Measurements from ENCODE around the gene TP53I13.
"Not testable (repeated sequence)": the region's sequence is repeated elsewhere in the genome, so short reads cannot be mapped to it uniquely, and the experiment has no call there.

The TP53I13 gene

GRCh38 chr17:29557739-29558116 lies 10.8 kb upstream of the TP53I13 start:
- no peak overlapping the region for H3K27ac ChIP-seq (ENCODE audit: low read depth, low read length, severe bottlenecking)

GRCh38 chr17:29558139-29558538 lies 10.4 kb upstream of the TP53I13 start:
- H3K36me3 ChIP-seq (ENCODE audit: control insufficient read depth, insufficient read depth, low read length); H3K4me3 ChIP-seq (ENCODE audit: extremely low read depth, insufficient read depth, low read length, poor library complexity, severe bottlenecking); H3K27ac ChIP-seq (ENCODE audit: low read depth, low read length, severe bottlenecking); H3K9me3 ChIP-seq (ENCODE audit: control insufficient read depth, low read length); H3K4me1 ChIP-seq (ENCODE audit: control insufficient read depth, insufficient read depth, low read length, poor library complexity, severe bottlenecking): not testable (repeated sequence)
- 88 to 92% methylated on average over 3 to 4 of the region's 5 CpGs for WGBS, 2 experiments (ENCODE audit: insufficient coverage in 2 of 2)

More at GRCh38 chr17:29557739-29558116, 10.8 kb upstream of the TP53I13 start:
- no peak overlapping the region for H3K4me3 ChIP-seq (ENCODE audit: extremely low read depth, insufficient read depth, low read length, poor library complexity, severe bottlenecking)
- H3K36me3 ChIP-seq (ENCODE audit: control insufficient read depth, insufficient read depth, low read length), result no peaks in the 10 kb centered on the region
- H3K4me1 ChIP-seq (ENCODE audit: control insufficient read depth, insufficient read depth, low read length, poor library complexity, severe bottlenecking), result no peaks in the 10 kb centered on the region
- no peaks in the 10 kb centered on the region for H3K9me3 ChIP-seq (ENCODE audit: control insufficient read depth, low read length)

GRCh38 chr17:29559640-29560039 lies 8.9 kb upstream of the TP53I13 start:
- H3K4me3 ChIP-seq (ENCODE audit: extremely low read depth, insufficient read depth, low read length, poor library complexity, severe bottlenecking), result no peak overlapping the region
- H3K27ac ChIP-seq (ENCODE audit: low read depth, low read length, severe bottlenecking), result no peak overlapping the region
- 100% methylated on average over 1 of the region's 2 CpGs; no CpG with 5 or more reads in 1 of the 2 experiments for WGBS, 2 experiments (ENCODE audit: insufficient coverage in 2 of 2)
- H3K4me1 ChIP-seq (ENCODE audit: control insufficient read depth, insufficient read depth, low read length, poor library complexity, severe bottlenecking), result no peaks in the 10 kb centered on the region
- H3K9me3 ChIP-seq (ENCODE audit: control insufficient read depth, low read length), result no peaks in the 10 kb centered on the region
- H3K36me3 ChIP-seq (ENCODE audit: control insufficient read depth, insufficient read depth, low read length), result no peaks in the 10 kb centered on the region

GRCh38 chr17:29560316-29560715 lies 8.2 kb upstream of the TP53I13 start:
- Histone ChIP-seq H3K36me3 (ENCODE audit: control insufficient read depth, insufficient read depth, low read length) (no peaks in the 10 kb centered on the region), H3K9me3 (ENCODE audit: control insufficient read depth, low read length) (no peaks in the 10 kb centered on the region), H3K4me1 (ENCODE audit: control insufficient read depth, insufficient read depth, low read length, poor library complexity, severe bottlenecking) (peaks cover under 1% of the 10 kb centered on the region), H3K4me3 (ENCODE audit: extremely low read depth, insufficient read depth, low read length, poor library complexity, severe bottlenecking) (no peak overlapping the region), H3K27ac (ENCODE audit: low read depth, low read length, severe bottlenecking) (no peak overlapping the region)
- WGBS, 2 experiments (ENCODE audit: insufficient coverage in 2 of 2), result 80% methylated on average over 2 of the region's 6 CpGs; no CpG with 5 or more reads in 1 of the 2 experiments

- H3K4me1 ChIP-seq (ENCODE audit: control insufficient read depth, insufficient read depth, low read length, poor library complexity, severe bottlenecking), result peaks cover 3% of the 10 kb centered on the region
- no peak overlapping the region for H3K4me3 ChIP-seq (ENCODE audit: extremely low read depth, insufficient read depth, low read length, poor library complexity, severe bottlenecking)
- no peak overlapping the region for H3K27ac ChIP-seq (ENCODE audit: low read depth, low read length, severe bottlenecking)
- no peaks in the 10 kb centered on the region for H3K36me3 ChIP-seq (ENCODE audit: control insufficient read depth, insufficient read depth, low read length)
- H3K9me3 ChIP-seq (ENCODE audit: control insufficient read depth, low read length), result no peaks in the 10 kb centered on the region
- 89 to 96% methylated on average over 13 to 16 of the region's 17 CpGs for WGBS, 2 experiments (ENCODE audit: insufficient coverage in 2 of 2)
Observed at GRCh38 chr17:29561554-29562517, 6.7 kb upstream of the TP53I13 start.

GRCh38 chr17:29562615-29563014 lies 5.9 kb upstream of the TP53I13 start:
- H3K9me3 ChIP-seq (ENCODE audit: control insufficient read depth, low read length), result no peaks in the 10 kb centered on the region
- 90 to 92% methylated on average over 10 to 16 of the region's 18 CpGs for WGBS, 2 experiments (ENCODE audit: insufficient coverage in 2 of 2)
- peaks cover 3% of the 10 kb centered on the region for H3K4me1 ChIP-seq (ENCODE audit: control insufficient read depth, insufficient read depth, low read length, poor library complexity, severe bottlenecking)
- no peaks in the 10 kb centered on the region for H3K36me3 ChIP-seq (ENCODE audit: control insufficient read depth, insufficient read depth, low read length)
- no peak overlapping the region for H3K4me3 ChIP-seq (ENCODE audit: extremely low read depth, insufficient read depth, low read length, poor library complexity, severe bottlenecking)
- no peak overlapping the region for H3K27ac ChIP-seq (ENCODE audit: low read depth, low read length, severe bottlenecking)

- 87 to 100% methylated on average over 1 of the region's 3 CpGs for WGBS, 2 experiments (ENCODE audit: insufficient coverage in 2 of 2)
- Histone ChIP-seq H3K4me3 (ENCODE audit: extremely low read depth, insufficient read depth, low read length, poor library complexity, severe bottlenecking) (no peak overlapping the region), H3K27ac (ENCODE audit: low read depth, low read length, severe bottlenecking) (no peak overlapping the region), H3K9me3 (ENCODE audit: control insufficient read depth, low read length) (no peaks in the 10 kb centered on the region), H3K4me1 (ENCODE audit: control insufficient read depth, insufficient read depth, low read length, poor library complexity, severe bottlenecking) (peaks cover 3% of the 10 kb centered on the region), H3K36me3 (ENCODE audit: control insufficient read depth, insufficient read depth, low read length) (no peaks in the 10 kb centered on the region)
Observed at GRCh38 chr17:29563816-29564215, 4.7 kb upstream of the TP53I13 start.

GRCh38 chr17:29565643-29566472 lies 2.6 kb upstream of the TP53I13 start:
- H3K36me3 ChIP-seq (ENCODE audit: control insufficient read depth, insufficient read depth, low read length), result no peaks in the 10 kb centered on the region
- H3K9me3 ChIP-seq (ENCODE audit: control insufficient read depth, low read length), result no peaks in the 10 kb centered on the region
- peaks cover 10% of the 10 kb centered on the region for H3K4me1 ChIP-seq (ENCODE audit: control insufficient read depth, insufficient read depth, low read length, poor library complexity, severe bottlenecking)
- 9 to 10% methylated on average over 50 to 52 of the region's 55 CpGs for WGBS, 2 experiments (ENCODE audit: insufficient coverage in 2 of 2)
- H3K4me3 ChIP-seq (ENCODE audit: extremely low read depth, insufficient read depth, low read length, poor library complexity, severe bottlenecking), result peak overlapping the region; percentile 62
- no peak overlapping the region for H3K27ac ChIP-seq (ENCODE audit: low read depth, low read length, severe bottlenecking)

GRCh38 chr17:29566473-29567303 lies 1.8 kb upstream of the TP53I13 start, which contains the start of gene ABHD15:
Gene ABHD15, minus strand, starts transcription at chr17:29567037. Its CDS starts 71 bp downstream, at chr17:29566966.
- H3K36me3 ChIP-seq (ENCODE audit: control insufficient read depth, insufficient read depth, low read length), result peaks cover 2% of the 10 kb centered on the region
- 1% methylated on average over 64 to 82 of the region's 94 CpGs for WGBS, 2 experiments (ENCODE audit: insufficient coverage in 2 of 2)
- H3K4me1 ChIP-seq (ENCODE audit: control insufficient read depth, insufficient read depth, low read length, poor library complexity, severe bottlenecking), result peaks cover 10% of the 10 kb centered on the region
- H3K27ac ChIP-seq (ENCODE audit: low read depth, low read length, severe bottlenecking), result no peak within 1 kb of the TSS
- no peaks in the 10 kb centered on the region for H3K9me3 ChIP-seq (ENCODE audit: control insufficient read depth, low read length)
- H3K4me3 ChIP-seq (ENCODE audit: extremely low read depth, insufficient read depth, low read length, poor library complexity, severe bottlenecking), result peak within 1 kb of the TSS; percentile 62

- Histone ChIP-seq H3K4me3 (ENCODE audit: extremely low read depth, insufficient read depth, low read length, poor library complexity, severe bottlenecking) (peak overlapping the region; percentile 62), H3K36me3 (ENCODE audit: control insufficient read depth, insufficient read depth, low read length) (peaks cover 7% of the 10 kb centered on the region), H3K4me1 (ENCODE audit: control insufficient read depth, insufficient read depth, low read length, poor library complexity, severe bottlenecking) (peaks cover 10% of the 10 kb centered on the region), H3K27ac (ENCODE audit: low read depth, low read length, severe bottlenecking) (no peak overlapping the region), H3K9me3 (ENCODE audit: control insufficient read depth, low read length) (no peaks in the 10 kb centered on the region)
- whole genome bisulfite sequencing, 2 experiments (ENCODE audit: insufficient coverage in 2 of 2), result 1% methylated on average over 27 of the region's 27 CpGs
Observed at GRCh38 chr17:29567304-29567553, 1.3 kb upstream of the TP53I13 start.
